SJCRH30 (cell line): ENCODE results near the gene ZDHHC4. TPM values are rescaled to one million over a fixed set of nuclear protein-coding genes. Genes with fewer than 3 reads are reported as not detected.
A peak's percentile ranks its signal among the peaks of the same experiment; 100 is the strongest.

Source experiments
- DNase-seq, 2 experiments: peaks; one replicate each; pipeline ENCODE4 v3.0.0-alpha.2; 2015 to 2020
- H3K27ac ChIP-seq: fragments of 250-450 bp; sonication (Bioruptor Pico); 2 replicates; pipeline ENCODE4 v1.5.1; 2020; ENCODE audit warnings: mild to moderate bottlenecking, moderate library complexity
- H3K27me3 ChIP-seq: fragments of 250-450 bp; sonication (Bioruptor Pico); 2 replicates; pipeline ENCODE4 v1.5.1; 2020; ENCODE audit warnings: mild to moderate bottlenecking, moderate library complexity
- H3K36me3 ChIP-seq: fragments of 250-450 bp; sonication (Bioruptor Pico); 2 replicates; pipeline ENCODE4 v1.5.1; 2020; ENCODE audit warnings: mild to moderate bottlenecking, moderate library complexity
- H3K4me1 ChIP-seq: fragments of 250-450 bp; sonication (Bioruptor Pico); 2 replicates; pipeline ENCODE4 v1.5.1; 2020; ENCODE audit warnings: mild to moderate bottlenecking, moderate library complexity
- H3K4me3 ChIP-seq: fragments of 250-450 bp; sonication (Bioruptor Pico); 2 replicates; pipeline ENCODE4 v1.5.1; 2020; ENCODE audit warnings: mild to moderate bottlenecking, moderate library complexity
- H3K9me3 ChIP-seq: fragments of 250-450 bp; sonication (Bioruptor Pico); replicated peaks from 2 replicates; pipeline ENCODE4 v1.5.1; 2020; ENCODE audit warnings: mild to moderate bottlenecking, moderate library complexity
- total RNA-seq: library from RNA; depleted of rRNA; stranded (reverse); fragments of >200 nt; shearing (Covaris generic); gene quantifications from 2 replicates; pipeline ENCODE4 v1.2.3, GENCODE V29; 2014; rRNA removed

ZDHHC4 gene
- 56.7 and 57.8 TPM in 2 replicates for total RNA-seq

- DNase-seq = peak; percentile 93 to 95
- Histone ChIP-seq H3K27me3 (no peaks in the 10 kb centered on the region), H3K4me1 (no peaks in the 10 kb centered on the region), H3K27ac (peak within 1 kb of the TSS; percentile 88), H3K36me3 (peaks cover 10% of the 10 kb centered on the region), H3K4me3 (peak within 1 kb of the TSS; percentile 84), H3K9me3 (no peaks in the 10 kb centered on the region)
Measured at GRCh38 chr7:6577369-6578113, at the start of gene ZDHHC4. ZDHHC4 (plus strand) TSS chr7:6577454; CDS start chr7:6580562, 3,108 bp downstream.

- Histone ChIP-seq H3K27ac (no peak overlapping the region), H3K27me3 (no peaks in the 10 kb centered on the region), H3K36me3 (no peaks in the 10 kb centered on the region), H3K4me3 (no peak overlapping the region), H3K4me1 (no peaks in the 10 kb centered on the region), H3K9me3 (no peaks in the 10 kb centered on the region)
- DNase-seq = no peak
Measured at GRCh38 chr7:6528401-6529130, 48.7 kb upstream of the ZDHHC4 start.

GRCh38 chr7:6529643-6530042 is 47.6 kb upstream of the ZDHHC4 start:
- H3K4me1 ChIP-seq = no peaks in the 10 kb centered on the region
- no peaks in the 10 kb centered on the region for H3K27me3 ChIP-seq
- DNase-seq = no peak
- no peak overlapping the region for H3K4me3 ChIP-seq
- H3K27ac ChIP-seq = no peak overlapping the region
- no peaks in the 10 kb centered on the region for H3K9me3 ChIP-seq
- no peaks in the 10 kb centered on the region for H3K36me3 ChIP-seq

GRCh38 chr7:6530626-6531491 is 46.4 kb upstream of the ZDHHC4 start:
- no peaks in the 10 kb centered on the region for H3K4me1 ChIP-seq
- H3K36me3 ChIP-seq = no peaks in the 10 kb centered on the region
- no peak overlapping the region for H3K4me3 ChIP-seq
- DNase-seq = no peak
- H3K27ac ChIP-seq = no peak overlapping the region
- 0 out of 2 replicates have a peak, but pooled peaks cover 3% of the 10 kb centered on the region for H3K27me3 ChIP-seq
- H3K9me3 ChIP-seq = no peaks in the 10 kb centered on the region

- no peak for DNase-seq
- H3K4me3 ChIP-seq = no peak overlapping the region
- H3K27me3 ChIP-seq = 0 out of 2 replicates have a peak, but pooled peaks cover 3% of the 10 kb centered on the region
- no peaks in the 10 kb centered on the region for H3K4me1 ChIP-seq
- no peak overlapping the region for H3K27ac ChIP-seq
- no peaks in the 10 kb centered on the region for H3K36me3 ChIP-seq
- no peaks in the 10 kb centered on the region for H3K9me3 ChIP-seq
Measured at GRCh38 chr7:6531492-6532279, 45.6 kb upstream of the ZDHHC4 start.

GRCh38 chr7:6532516-6532915 is 44.7 kb upstream of the ZDHHC4 start:
- no peaks in the 10 kb centered on the region for H3K9me3 ChIP-seq
- no peaks in the 10 kb centered on the region for H3K4me1 ChIP-seq
- no peak for DNase-seq
- no peaks in the 10 kb centered on the region for H3K36me3 ChIP-seq
- no peak overlapping the region for H3K4me3 ChIP-seq
- H3K27ac ChIP-seq = no peak overlapping the region
- H3K27me3 ChIP-seq = 0 out of 2 replicates have a peak, but pooled peaks cover 3% of the 10 kb centered on the region

GRCh38 chr7:6533893-6534495 is 43.3 kb upstream of the ZDHHC4 start:
- Histone ChIP-seq H3K27ac (no peak overlapping the region), H3K36me3 (no peaks in the 10 kb centered on the region), H3K4me1 (no peaks in the 10 kb centered on the region), H3K4me3 (no peak overlapping the region), H3K27me3 (0 out of 2 replicates have a peak, but pooled peaks cover 3% of the 10 kb centered on the region), H3K9me3 (no peaks in the 10 kb centered on the region)
- no peak for DNase-seq

GRCh38 chr7:6536262-6537260 is 40.7 kb upstream of the ZDHHC4 start:
- Histone ChIP-seq H3K36me3 (no peaks in the 10 kb centered on the region), H3K27ac (peak overlapping the region; percentile 0; the same call in 1 of the 2 replicates), H3K27me3 (0 out of 2 replicates have a peak, but pooled peaks cover 3% of the 10 kb centered on the region), H3K4me3 (peak overlapping the region; percentile 61), H3K4me1 (no peaks in the 10 kb centered on the region), H3K9me3 (no peaks in the 10 kb centered on the region)
- peak; percentile 89 to 91 for DNase-seq

- H3K27ac ChIP-seq = no peak overlapping the region
- no peaks in the 10 kb centered on the region for H3K36me3 ChIP-seq
- DNase-seq = no peak
- H3K9me3 ChIP-seq = no peaks in the 10 kb centered on the region
- no peaks in the 10 kb centered on the region for H3K27me3 ChIP-seq
- H3K4me1 ChIP-seq = no peaks in the 10 kb centered on the region
- no peak overlapping the region for H3K4me3 ChIP-seq
Measured at GRCh38 chr7:6542368-6542767, 34.9 kb upstream of the ZDHHC4 start.

- H3K9me3 ChIP-seq = no peaks in the 10 kb centered on the region
- H3K27ac ChIP-seq = no peak overlapping the region
- no peaks in the 10 kb centered on the region for H3K4me1 ChIP-seq
- no peak overlapping the region for H3K4me3 ChIP-seq
- no peaks in the 10 kb centered on the region for H3K27me3 ChIP-seq
- no peak for DNase-seq
- H3K36me3 ChIP-seq = no peaks in the 10 kb centered on the region
Measured at GRCh38 chr7:6545398-6546126, 31.7 kb upstream of the ZDHHC4 start.

- Histone ChIP-seq H3K27me3 (no peaks in the 10 kb centered on the region), H3K4me3 (no peak overlapping the region), H3K9me3 (no peaks in the 10 kb centered on the region), H3K4me1 (no peaks in the 10 kb centered on the region), H3K36me3 (no peaks in the 10 kb centered on the region), H3K27ac (no peak overlapping the region)
- DNase-seq = no peak
Measured at GRCh38 chr7:6546498-6547251, 30.6 kb upstream of the ZDHHC4 start.

GRCh38 chr7:6547400-6547799 is 29.9 kb upstream of the ZDHHC4 start:
- Histone ChIP-seq H3K27ac (no peak overlapping the region), H3K9me3 (no peaks in the 10 kb centered on the region), H3K27me3 (no peaks in the 10 kb centered on the region), H3K4me3 (no peak overlapping the region), H3K4me1 (no peaks in the 10 kb centered on the region), H3K36me3 (no peaks in the 10 kb centered on the region)
- no peak for DNase-seq
